HG02852 (cell line): ENCODE measurements around the gene LTC4S.

Experiments
- ATAC-seq: cut with Tn5 transposase; IDR thresholded peaks from one replicate; pipeline ENCODE4 v1.9.1; 2021; ENCODE audit warnings: mild to moderate bottlenecking, moderate library complexity; ENCODE audit not compliant: unreplicated experiment

The LTC4S gene

GRCh38 chr5:179795049-179795862 is 1.5 kb downstream of the LTC4S start:
- peak; percentile 4 for ATAC-seq

GRCh38 chr5:179795863-179796833 is 2.4 kb downstream of the LTC4S start:
- ATAC-seq = peak; percentile 66

GRCh38 chr5:179796877-179797608 is 3.3 kb downstream of the LTC4S start:
- no peak for ATAC-seq

GRCh38 chr5:179797741-179798140 is 4.0 kb downstream of the LTC4S start:
- no peak for ATAC-seq

- ATAC-seq = no peak
Observed at GRCh38 chr5:179798144-179798770, 4.5 kb downstream of the LTC4S start.

GRCh38 chr5:179798771-179799643 is 5.2 kb downstream of the LTC4S start:
- no peak for ATAC-seq

- no peak for ATAC-seq
Observed at GRCh38 chr5:179799644-179799973, 5.8 kb downstream of the LTC4S start.

GRCh38 chr5:179800071-179800695 is 6.4 kb downstream of the LTC4S start:
- ATAC-seq = no peak

- ATAC-seq = no peak
Observed at GRCh38 chr5:179800696-179801201, 7.0 kb downstream of the LTC4S start.

- ATAC-seq = no peak
Observed at GRCh38 chr5:179801304-179802206, 7.8 kb downstream of the LTC4S start.

GRCh38 chr5:179802207-179802883 is 8.6 kb downstream of the LTC4S start:
- no peak for ATAC-seq

GRCh38 chr5:179802950-179803562 is 9.3 kb downstream of the LTC4S start:
- ATAC-seq = no peak

- ATAC-seq = no peak
Observed at GRCh38 chr5:179803651-179804554, 10.1 kb downstream of the LTC4S start.

GRCh38 chr5:179804555-179804947 is 10.8 kb downstream of the LTC4S start:
- no peak for ATAC-seq

GRCh38 chr5:179805070-179805528 is 11.3 kb downstream of the LTC4S start:
- no peak for ATAC-seq
